Osteoblast (primary cell): ENCODE data around the gene RFC4. TPM values are rescaled to one million over a fixed set of nuclear protein-coding genes. Genes with fewer than 3 reads are reported as not detected.
"Not testable (repeated sequence)": the region's sequence is repeated elsewhere in the genome, so short reads cannot be mapped to it uniquely, and the experiment has no call there.

Source experiments
- DNase-seq: peaks from one replicate; pipeline ENCODE4 v3.0.0; 2011; ENCODE audit warnings: low spot score, mixed read lengths; ENCODE audit not compliant: insufficient read length; ENCODE audit errors: missing footprints
- H2AFZ ChIP-seq: 2 replicates; pipeline ENCODE4 v1.6.0; 2011; ENCODE audit warnings: mild to moderate bottlenecking, low read length
- H3K27ac ChIP-seq: 2 replicates; pipeline ENCODE4 v1.5.1; 2011; ENCODE audit warnings: mild to moderate bottlenecking, low read depth, low read length, moderate library complexity
- H3K27me3 ChIP-seq: 2 replicates; pipeline ENCODE4 v1.6.0; 2012; ENCODE audit warnings: mild to moderate bottlenecking, control low read depth, inconsistent platforms, low read length, moderate library complexity; ENCODE audit not compliant: insufficient read depth
- H3K36me3 ChIP-seq: 2 replicates; pipeline ENCODE4 v1.5.1; 2011; ENCODE audit warnings: mild to moderate bottlenecking, low read length, control low read depth, moderate library complexity; ENCODE audit not compliant: insufficient read depth
- H3K4me1 ChIP-seq: 2 replicates; pipeline ENCODE4 v1.5.1; 2011; ENCODE audit warnings: mild to moderate bottlenecking, low read length, control low read depth, moderate library complexity; ENCODE audit not compliant: insufficient read depth
- H3K4me2 ChIP-seq: 2 replicates; pipeline ENCODE4 v1.6.0; 2011; ENCODE audit warnings: mild to moderate bottlenecking, low read length; ENCODE audit not compliant: insufficient read depth
- H3K4me3 ChIP-seq: fragments of 200-600 bp; sonication (generic); 3 replicates; pipeline ENCODE4 v1.5.1; 2012; ENCODE audit warnings: mild to moderate bottlenecking, low read length, inconsistent platforms; ENCODE audit not compliant: insufficient read depth
- H3K79me2 ChIP-seq: 2 replicates; pipeline ENCODE4 v1.6.0; 2012; ENCODE audit warnings: mild to moderate bottlenecking, low read length, control low read depth, inconsistent platforms; ENCODE audit not compliant: insufficient read depth
- H3K9me3 ChIP-seq: 2 replicates; pipeline ENCODE4 v1.5.1; 2011; ENCODE audit warnings: low read depth, low read length, control low read depth
- H4K20me1 ChIP-seq: 2 replicates; pipeline ENCODE4 v1.6.0; 2012; ENCODE audit warnings: mild to moderate bottlenecking, low read length, control low read depth; ENCODE audit not compliant: insufficient read depth
- CTCF ChIP-seq: IDR thresholded peaks from 2 replicates; pipeline ENCODE4 v1.5.1; 2011; ENCODE audit warnings: mild to moderate bottlenecking, low read depth, low read length, moderate library complexity; ENCODE audit errors: extremely low read depth
- total RNA-seq: library from RNA; depleted of rRNA; stranded (reverse); fragments of >200 nt; gene quantifications from 2 replicates; pipeline ENCODE4 v1.2.3, GENCODE V29; 2012

The RFC4 gene
- total RNA-seq, 1 donor, result 18.1 TPM

- Histone ChIP-seq H2AFZ (no peak overlapping the region), H3K9me3 (no peaks in the 10 kb centered on the region), H3K4me3 (no peak overlapping the region), H3K27me3 (no peaks in the 10 kb centered on the region), H3K4me1 (peaks cover 12% of the 10 kb centered on the region), H3K4me2 (no peak overlapping the region), H3K27ac (no peak overlapping the region), H4K20me1 (no peaks in the 10 kb centered on the region), H3K36me3 (no peaks in the 10 kb centered on the region), H3K79me2 (no peaks in the 10 kb centered on the region)
- TF ChIP-seq CTCF, result no peak
- no peak for DNase-seq
These were observed 12.2 kb upstream of the RFC4 start for GRCh38 chr3:186818516-186818915.

- DNase-seq, result no peak
- H3K4me3 ChIP-seq, result no peak overlapping the region
- H3K27me3 ChIP-seq, result no peaks in the 10 kb centered on the region
- H3K36me3 ChIP-seq, result no peaks in the 10 kb centered on the region
- peaks cover 5% of the 10 kb centered on the region for H3K4me1 ChIP-seq
- H2AFZ ChIP-seq, result no peak overlapping the region
- H3K79me2 ChIP-seq, result no peaks in the 10 kb centered on the region
- no peak for TF ChIP-seq CTCF
- no peaks in the 10 kb centered on the region for H4K20me1 ChIP-seq
- H3K27ac ChIP-seq, result no peak overlapping the region
- H3K4me2 ChIP-seq, result peak overlapping the region; percentile 15
- H3K9me3 ChIP-seq, result no peaks in the 10 kb centered on the region
These were observed 9.2 kb upstream of the RFC4 start for GRCh38 chr3:186815435-186815834.

- TF ChIP-seq CTCF, result no peak
These were observed 7.8 kb upstream of the RFC4 start for GRCh38 chr3:186814100-186814499.

DNA sequence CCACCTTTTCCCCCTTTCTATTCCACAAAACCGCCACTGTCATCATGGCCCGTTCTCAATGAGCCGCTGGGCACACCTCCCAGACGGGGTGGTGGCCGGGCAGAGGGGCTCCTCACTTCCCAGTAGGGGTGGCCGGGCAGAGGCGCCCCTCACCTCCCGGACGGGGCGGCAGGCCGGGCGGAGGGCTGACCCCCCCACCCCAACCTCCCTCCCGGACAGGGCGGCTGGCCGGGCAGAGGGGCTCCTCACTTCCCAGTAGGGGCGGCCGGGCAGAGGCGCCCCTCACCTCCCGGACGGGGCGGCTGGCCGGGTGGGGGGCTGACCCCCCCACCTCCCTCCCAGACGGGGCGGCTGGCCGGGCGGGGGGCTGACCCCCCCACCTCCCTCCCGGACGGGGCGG is 5.0 kb upstream of the RFC4 start:
- not testable (repeated sequence) for H3K36me3 ChIP-seq, H3K27me3 ChIP-seq, H3K4me2 ChIP-seq, H2AFZ ChIP-seq, DNase-seq, H4K20me1 ChIP-seq, H3K79me2 ChIP-seq, H3K27ac ChIP-seq, H3K4me3 ChIP-seq, H3K9me3 ChIP-seq
- H3K4me1 ChIP-seq, result peaks cover 12% of the 10 kb centered on the region

More at GRCh38 chr3:186814100-186814499, 7.8 kb upstream of the RFC4 start:
- Histone ChIP-seq H3K27ac (no peak overlapping the region), H3K79me2 (no peaks in the 10 kb centered on the region), H3K4me2 (no peak overlapping the region), H3K4me1 (peaks cover 5% of the 10 kb centered on the region), H3K9me3 (no peaks in the 10 kb centered on the region), H3K27me3 (no peaks in the 10 kb centered on the region), H2AFZ (no peak overlapping the region), H3K36me3 (no peaks in the 10 kb centered on the region), H3K4me3 (no peak overlapping the region), H4K20me1 (no peaks in the 10 kb centered on the region)
- DNase-seq, result no peak
